Measurements from ENCODE around the gene LMBRD2. TPM values are rescaled to one million over a fixed set of nuclear protein-coding genes. Genes with fewer than 3 reads are reported as not detected.

Gene LMBRD2
- total and polyA plus RNA-seq, 9 of the 15 experiments (the other 6 are each of a cell fraction or from before 2014, with no cell fraction given), result 2.1 to 24.2 (median 10.6) TPM

DNA sequence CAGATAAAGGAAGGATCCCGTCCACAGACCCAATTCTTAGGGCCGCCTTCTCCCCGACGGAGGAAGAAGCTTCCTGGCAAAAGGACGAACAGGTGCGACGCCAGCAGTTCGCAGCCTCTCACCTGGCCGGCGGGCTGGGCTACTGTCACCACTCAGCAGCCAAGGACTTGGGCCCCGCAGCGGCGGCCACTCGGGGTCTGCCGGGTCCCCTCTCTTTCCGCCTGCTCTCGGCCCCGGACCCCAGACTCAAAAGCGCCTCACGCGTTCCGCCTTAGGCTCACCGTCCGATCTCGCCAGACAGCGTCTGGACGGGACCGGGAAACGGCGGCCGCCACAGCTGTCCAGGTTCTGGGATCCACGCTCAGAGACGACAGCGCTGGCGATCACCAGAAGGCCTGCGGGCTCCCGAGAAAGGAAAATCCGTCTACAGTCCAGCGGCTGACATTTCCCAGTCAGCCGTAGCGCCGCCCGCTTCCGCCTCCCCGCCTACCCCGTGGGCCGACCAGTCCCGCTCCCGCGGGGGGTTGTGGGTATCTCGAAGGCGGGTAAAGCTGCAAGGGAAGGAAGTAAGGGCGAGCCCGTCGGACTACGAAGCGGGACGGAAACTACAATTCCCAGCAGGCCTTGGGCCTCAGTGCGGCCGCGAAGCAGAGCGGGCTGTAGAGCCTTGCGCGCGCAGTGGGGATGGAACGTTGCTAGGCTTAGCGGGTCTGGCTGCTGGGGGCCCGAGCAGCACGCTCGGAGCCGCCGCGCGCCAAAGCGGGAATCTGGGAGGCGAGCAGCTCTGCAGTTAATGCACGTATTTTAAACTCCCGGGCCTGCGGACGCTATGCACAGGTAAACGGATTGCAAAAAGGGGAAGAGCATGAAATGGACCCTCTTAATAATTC is at the start of gene LMBRD2, which contains the start of gene SKP2 (continued):
- TF ChIP-seq ARID2 (IDR thresholded peaks at IDR 0.05) (no peak), BCOR (IDR thresholded peaks at IDR 0.05) (0 out of 2 replicates have a peak, but pooled peaks have one; percentile 18), TAF7 (tag; IDR thresholded peaks at IDR 0.05) (no peak), PHF8 (IDR thresholded peaks at IDR 0.05; ENCODE audit: borderline replicate concordance, low read length) (peak; percentile 87), STAT5A (IDR thresholded peaks at IDR 0.05; ENCODE audit: borderline replicate concordance, low read length) (no peak), MEF2A (IDR thresholded peaks at IDR 0.05; ENCODE audit: control insufficient read depth, low read depth, low read length) (no peak), GABPB2 (CRISPR knock-in tag; conservative IDR thresholded peaks at IDR 0.05) (no peak), ZBED1 (IDR thresholded peaks at IDR 0.05) (0 out of 2 replicates have a peak, but pooled peaks have one; percentile 29), MAFK (IDR thresholded peaks at IDR 0.05; ENCODE audit: low read length) (peak; percentile 27; the same call in 1 of the 2 replicates), ZNF655 (CRISPR knock-in tag; IDR thresholded peaks at IDR 0.05) (no peak), HMGN3 (IDR thresholded peaks at IDR 0.05; ENCODE audit: borderline replicate concordance, extremely low read depth, insufficient read length, low read depth, low read length) (peak; percentile 94), SUPT5H (IDR thresholded peaks at IDR 0.05) (peak; percentile 70), NR4A1 (CRISPR knock-in tag; IDR thresholded peaks at IDR 0.05) (no peak), NR4A1 (tag; IDR thresholded peaks at IDR 0.05) (0 out of 2 replicates have a peak, but pooled peaks have one; percentile 13), SIN3A (IDR thresholded peaks at IDR 0.05; ENCODE audit: borderline replicate concordance in 2 of 2, control insufficient read depth in 1 of 2, low read depth in 2 of 2, low read length in 2 of 2) (peak; percentile 82 to 93; a peak in 2 of 4 replicates), POLR3A (IDR thresholded peaks at IDR 0.05; ENCODE audit: borderline replicate concordance, extremely low read depth, insufficient read depth, insufficient read length) (no peak), CREB1 (IDR thresholded peaks at IDR 0.05) (peak; percentile 61), CREB1 (CRISPR knock-in tag; IDR thresholded peaks at IDR 0.05) (peak; percentile 84), XRCC4 (IDR thresholded peaks at IDR 0.05; ENCODE audit: extremely low read depth, insufficient read depth, insufficient read length) (no peak), MIER1 (IDR thresholded peaks at IDR 0.05; ENCODE audit: low read depth) (peak; percentile 51; the same call in 1 of the 2 replicates), FOXK2 (conservative IDR thresholded peaks at IDR 0.05 in 1 of 2, IDR thresholded peaks at IDR 0.05 in 1 of 2; ENCODE audit: low read depth in 2 of 2) (peak; percentile 58 to 67; a peak in 3 of 4 replicates)
- TF ChIP-seq, protein P1, sequence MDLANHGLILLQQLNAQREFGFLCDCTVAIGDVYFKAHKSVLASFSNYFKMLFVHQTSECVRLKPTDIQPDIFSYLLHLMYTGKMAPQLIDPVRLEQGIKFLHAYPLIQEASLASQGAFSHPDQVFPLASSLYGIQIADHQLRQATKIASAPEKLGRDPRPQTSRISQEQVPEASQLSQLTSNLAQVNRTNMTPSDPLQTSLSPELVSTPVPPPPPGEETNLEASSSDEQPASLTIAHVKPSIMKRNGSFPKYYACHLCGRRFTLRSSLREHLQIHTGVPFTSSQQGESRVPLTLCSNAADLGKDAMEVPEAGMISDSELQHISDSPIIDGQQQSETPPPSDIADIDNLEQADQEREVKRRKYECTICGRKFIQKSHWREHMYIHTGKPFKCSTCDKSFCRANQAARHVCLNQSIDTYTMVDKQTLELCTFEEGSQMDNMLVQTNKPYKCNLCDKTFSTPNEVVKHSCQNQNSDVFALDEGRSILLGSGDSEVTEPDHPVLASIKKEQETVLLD (IDR thresholded peaks at IDR 0.05), result no peak
